COLO829 (cell line): ENCODE measurements around the gene C1QL1.

ENCODE experiments used
- DNase-seq: peaks from one replicate; pipeline ENCODE4 v3.0.0; 2012; ENCODE audit warnings: low spot score

Gene C1QL1

DNA sequence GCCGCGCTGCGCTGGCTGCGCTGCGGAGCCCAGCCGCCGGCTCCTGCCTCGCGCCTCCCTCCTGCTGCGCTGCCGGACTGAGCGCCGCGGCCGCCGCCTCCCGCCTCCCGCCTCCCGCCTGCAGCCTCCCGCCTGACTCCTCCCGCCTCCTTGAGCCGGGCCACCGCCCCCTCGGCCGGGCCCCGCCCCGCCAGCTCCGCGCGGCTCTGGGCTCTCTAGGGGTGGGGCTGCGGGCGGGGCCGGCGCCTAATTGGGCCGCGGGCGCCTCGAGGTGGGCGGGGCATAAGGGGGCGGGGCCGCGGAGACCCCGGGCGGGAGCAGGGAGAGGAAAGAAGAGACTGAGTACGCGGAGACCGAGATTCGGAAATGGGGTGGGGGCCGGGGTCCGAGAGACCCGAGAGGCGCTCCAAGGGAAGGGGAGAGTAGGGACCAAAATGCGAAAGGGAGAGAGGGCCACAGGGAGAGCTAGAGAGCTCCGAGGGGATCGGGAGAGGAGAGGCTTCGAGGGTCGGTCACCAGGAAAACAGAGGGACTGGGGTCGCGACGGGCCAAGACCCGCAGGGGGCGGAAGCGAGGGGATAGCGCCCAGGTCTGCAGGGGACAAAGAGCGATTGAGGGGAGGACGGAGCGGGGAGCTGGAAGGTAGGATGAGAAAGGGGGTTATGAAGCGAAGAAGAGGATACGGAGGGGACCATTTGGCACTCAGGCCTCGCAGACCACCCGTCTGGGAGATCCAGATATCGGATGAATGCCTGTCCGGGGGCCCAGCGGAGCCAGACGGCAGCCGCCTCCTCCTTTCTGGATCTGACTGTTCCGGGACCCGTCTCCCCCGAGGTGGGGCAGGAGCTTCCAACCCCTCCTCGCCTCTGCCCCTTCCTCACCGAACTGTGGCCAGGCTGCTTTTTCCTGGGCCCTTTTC, at the start of gene C1QL1:
Gene C1QL1 (minus strand): TSS at position 79 of the 919 bp plus-strand sequence. CDS start 255 bp downstream, outside the sequence.
- DNase-seq, result peak; percentile 98

DNA sequence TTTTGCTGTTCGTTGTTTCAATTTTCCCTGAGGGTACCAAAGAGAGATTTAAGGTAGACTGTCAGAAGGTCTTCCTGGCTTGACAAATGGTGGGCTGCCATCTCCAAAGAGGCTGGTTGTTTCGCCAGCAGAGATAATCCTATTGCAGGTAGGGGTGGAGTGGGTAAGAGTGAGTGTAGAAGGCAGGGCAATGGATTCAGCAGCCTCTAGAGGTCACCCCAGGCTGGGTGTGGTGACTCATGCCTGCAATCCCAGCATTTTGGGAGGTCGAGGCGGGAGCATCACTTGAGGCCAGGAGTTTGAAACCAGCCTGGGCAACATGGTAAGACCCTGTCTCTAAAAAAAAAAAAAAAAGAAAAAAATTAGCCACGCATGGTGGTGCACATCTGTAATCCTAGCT, 48.7 kb upstream of the C1QL1 start:
- no peak for DNase-seq

DNA sequence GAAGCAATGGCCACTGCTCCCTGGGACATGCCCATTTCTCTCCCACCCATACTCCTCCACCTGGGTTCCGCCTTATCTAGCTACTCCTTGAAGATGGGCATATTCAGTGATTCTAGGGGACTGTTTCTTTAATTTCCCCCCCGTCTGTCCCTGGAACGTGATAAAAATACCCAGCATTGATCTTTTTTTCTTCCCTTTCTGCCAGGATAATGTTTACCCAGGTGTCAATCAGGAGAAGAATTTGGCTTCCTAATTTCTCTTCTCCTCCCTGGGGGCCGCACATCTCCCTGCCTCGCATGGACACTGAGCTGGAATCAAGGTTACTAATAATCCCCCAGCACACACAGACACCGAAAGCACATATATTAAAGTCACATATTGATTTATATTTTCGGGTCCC, 48.1 kb upstream of the C1QL1 start:
- DNase-seq, result no peak

DNA sequence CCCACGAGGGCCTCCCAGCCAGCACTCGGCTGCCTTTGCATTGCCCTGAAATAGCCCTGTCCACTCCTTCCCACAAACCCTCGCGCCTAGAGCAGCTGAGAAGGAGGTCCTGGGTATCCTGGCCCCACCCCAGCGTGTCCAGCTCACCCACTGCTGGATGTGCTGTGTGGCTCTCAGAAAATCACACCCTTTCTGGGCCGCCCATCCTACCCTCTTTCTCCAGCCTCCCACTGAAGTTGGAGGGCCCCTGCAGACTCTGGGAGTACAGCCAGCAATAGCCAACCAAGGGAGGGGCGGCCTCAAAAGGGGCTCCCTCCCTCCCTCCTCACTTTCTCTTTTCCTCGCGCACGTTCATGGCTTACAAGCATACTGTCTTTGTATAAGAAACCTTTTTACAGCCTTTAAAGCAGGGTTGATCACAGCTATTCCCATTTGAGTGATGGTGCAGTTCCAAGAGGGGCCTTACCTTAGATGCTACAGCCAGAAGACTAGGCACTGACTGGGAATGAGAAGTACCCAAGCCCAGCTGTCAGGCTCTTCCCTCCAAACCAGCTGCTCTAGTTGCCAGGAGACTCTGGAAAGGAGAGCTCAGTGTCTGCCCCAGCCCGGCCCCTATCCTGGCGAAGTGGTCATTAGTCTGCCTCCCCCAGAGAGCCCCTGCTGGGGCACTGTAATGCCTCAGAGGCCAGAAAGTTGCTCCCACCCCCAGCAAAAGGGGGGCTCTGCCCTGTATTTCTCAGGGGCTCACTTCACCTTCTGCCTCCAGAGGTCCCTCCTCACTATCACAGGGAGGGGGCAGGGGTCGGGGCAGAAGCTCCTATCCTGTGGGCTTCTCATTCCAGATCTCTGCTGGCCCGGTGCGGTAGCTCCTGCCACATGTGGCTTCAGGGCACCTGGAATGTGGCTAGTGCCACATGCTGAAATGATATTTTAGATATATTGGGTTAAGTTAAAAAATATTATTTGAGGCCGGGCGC, 45.2 kb upstream of the C1QL1 start:
- DNase-seq, result no peak

DNA sequence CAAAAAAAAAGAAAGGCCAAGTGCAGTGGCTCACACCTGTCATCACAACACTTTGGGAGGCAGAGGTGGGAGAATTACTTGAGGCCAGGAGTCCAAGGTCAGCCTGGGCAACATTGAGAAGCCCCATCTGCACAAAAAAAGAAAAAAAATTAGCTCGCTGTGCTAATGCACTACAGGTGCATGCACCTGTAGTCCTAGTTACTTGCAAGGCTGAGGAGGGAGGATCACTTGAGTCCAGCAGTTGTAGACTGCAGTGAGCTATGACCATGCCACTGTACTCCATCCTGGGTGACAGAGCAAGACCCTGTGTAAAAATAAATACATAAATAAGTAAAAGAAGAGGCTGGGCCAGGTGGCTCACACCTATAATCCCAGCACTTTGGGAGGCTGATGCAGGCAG, 43.7 kb upstream of the C1QL1 start:
- no peak for DNase-seq

DNA sequence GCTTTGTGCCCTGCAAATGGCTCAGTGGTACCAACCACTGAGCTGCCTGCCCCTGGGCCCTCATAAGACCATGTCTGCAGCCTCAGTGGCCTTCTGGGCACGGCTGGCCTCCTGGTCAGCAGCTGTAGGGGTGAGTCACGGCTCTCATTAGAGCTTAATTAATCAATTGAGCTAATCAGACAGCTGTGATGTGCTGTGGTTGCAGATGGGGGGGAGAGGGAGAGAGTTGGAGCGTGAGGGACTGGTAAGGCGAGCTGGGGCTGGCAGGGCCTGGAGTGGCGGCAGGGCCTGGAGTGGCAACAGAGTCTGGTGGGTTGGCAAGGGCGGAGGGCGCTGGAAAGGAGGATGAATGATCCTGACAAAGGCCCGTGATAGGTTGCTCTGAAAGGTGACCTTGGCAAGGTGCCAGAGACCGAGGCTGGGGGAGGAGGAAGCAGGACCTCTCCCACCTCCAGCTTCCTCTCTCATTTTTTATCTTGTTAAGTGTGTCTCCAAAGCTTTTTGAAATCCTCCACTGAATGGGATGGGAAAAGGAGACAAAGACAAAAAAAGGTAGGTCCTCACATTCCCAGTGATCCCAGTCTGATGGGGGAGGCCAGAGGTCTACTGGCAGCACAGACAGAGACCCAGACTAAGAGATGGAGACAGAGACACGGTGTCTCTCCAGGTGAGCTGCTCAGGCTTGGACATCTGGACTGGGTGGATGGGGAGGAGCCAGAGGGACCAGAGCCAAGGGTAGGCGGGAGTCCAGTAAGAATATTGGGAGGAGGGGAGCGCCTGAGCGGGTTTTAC, 41.8 kb upstream of the C1QL1 start:
- no peak for DNase-seq

DNA sequence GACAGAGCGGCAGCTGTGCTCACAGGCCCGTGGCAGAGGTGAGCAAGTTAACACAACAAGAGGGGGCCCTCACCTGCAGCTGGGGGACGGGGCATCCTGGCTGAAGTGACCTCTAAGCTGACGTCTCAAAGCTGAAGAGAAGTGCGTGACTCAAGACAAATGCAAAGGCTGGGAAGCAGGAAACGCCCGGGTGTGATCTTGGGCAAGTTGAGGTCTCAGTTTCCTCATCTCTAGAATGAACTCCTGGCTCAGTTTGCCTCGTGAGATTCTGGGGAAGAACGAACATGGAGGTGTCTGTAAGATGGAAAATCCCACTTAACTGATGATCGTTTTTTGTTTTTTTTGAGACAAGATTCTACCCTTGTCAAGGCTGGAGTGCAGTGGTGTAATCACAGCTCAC, 40.1 kb upstream of the C1QL1 start:
- no peak for DNase-seq

DNA sequence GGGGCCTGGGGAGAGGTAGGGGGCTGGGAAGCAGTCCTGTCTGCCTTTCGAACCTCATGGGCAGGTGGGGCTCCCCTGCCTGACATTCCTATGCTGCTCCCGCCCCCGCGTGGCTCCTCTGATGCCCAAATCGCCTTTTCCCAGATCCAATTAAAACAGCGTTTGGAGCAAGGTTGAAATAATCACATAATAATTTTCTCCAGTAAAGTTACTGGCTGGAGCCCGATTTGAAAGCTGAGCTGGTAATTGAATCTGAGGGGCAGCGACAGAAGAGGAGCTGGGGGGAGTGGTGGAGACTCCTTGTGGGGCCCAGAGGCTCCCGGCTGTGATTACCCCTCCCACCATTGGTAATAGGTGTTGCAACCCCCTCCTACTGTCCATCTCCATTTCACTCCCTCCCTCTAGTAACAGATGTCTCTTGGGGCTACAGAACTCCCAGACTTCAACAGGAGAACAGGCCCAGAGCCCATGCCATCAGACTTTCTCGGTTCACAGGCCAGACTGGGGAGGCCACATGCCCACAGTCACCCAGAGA, 38.9 kb upstream of the C1QL1 start:
- DNase-seq, result no peak

DNA sequence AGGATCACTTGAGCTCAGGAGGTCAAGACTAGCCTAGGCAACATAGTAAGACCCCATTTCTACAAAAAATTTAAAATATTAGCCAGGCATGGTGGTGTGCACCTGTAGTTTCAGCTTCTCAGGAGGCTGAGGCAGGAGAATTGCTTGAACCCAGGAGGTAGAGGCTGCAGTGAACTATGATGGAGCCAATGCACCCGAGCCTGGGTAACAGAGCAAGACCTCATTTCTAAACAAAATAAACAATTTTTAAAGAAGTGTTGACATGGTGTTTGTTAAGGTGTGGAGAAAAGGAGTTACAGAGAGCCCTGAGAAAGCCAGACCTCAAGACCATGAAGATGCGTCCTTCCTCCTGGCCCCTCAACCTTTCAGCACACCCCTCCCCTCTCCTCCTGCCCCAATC, 37.6 kb upstream of the C1QL1 start:
- no peak for DNase-seq

DNA sequence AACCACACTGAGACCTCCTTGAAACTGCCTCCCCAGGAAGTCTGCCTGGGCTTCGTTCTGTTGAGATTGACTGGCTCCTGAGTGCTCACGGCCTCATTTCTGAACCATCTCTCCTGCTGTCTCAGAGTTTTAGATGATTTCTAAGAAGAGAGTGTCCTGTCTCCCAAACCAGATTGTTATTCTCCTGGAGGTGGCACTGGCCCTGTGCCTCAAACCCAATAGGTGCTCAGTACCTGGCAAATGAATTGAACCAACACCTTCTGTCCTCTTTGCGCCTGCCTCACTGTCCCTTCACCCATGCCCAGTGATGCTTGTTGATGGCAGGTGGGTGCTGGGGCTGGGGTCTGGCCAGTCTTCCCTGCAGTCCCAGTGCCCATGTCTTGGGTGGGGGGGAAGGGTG, 36.3 kb upstream of the C1QL1 start:
- DNase-seq, result no peak

DNA sequence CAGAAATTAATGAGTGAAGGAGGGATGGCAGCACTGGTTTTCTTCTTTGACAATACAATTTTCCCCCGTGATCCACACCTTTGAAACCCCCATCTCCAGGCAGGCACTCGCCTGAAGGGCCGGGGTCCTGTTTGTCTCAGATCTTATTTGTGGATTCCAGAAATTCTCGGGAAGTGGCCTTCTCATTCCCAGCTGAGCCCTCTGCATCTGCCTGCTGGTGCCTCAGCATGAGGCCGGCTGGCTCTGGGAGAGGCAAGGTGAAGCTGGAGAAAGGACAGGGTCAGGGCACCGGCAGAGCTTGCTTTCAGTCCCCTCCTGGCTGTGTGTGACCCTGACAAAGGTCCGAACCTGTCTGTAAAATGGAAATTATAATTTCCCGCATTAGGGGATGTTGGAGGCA, 35.8 kb upstream of the C1QL1 start:
- no peak for DNase-seq

DNA sequence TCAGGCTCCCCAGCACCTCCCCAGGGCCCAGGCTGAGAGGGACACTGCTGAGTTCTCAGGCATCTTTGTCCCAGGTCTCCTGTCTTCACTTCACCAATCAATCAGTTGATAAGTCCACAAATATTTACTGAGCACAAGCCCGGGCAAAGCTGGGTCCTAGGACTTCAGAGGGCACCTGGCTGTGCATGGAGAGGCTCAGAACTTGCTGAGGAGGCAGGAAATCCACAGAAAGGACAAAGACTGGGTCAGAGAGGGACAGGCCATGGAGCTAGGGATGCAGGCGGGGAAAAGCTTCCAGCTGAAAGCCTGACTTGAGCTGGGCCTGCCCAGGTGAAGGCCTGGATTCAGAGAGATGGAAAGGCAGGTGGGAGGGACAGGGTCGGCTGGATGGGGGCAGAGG, 33.2 kb upstream of the C1QL1 start:
- no peak for DNase-seq

DNA sequence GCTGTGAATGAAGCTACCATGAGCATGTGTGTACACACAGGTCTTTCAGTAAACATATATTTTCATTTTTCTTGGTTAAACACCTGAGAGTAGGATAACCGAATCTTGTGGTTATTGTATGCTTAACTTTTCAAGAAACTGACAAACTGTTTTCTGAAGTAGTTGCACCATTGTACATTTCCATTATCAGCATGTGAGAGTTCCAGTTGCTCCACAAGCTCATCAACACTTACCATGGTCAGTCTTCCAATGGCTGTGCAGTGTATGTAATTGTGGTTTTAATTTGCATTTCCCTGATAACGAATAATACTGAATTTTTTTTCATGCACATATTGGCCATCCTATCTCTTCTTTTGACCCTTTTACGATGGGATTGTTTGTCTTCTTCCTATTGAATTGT, 31.3 kb upstream of the C1QL1 start:
- no peak for DNase-seq

DNA sequence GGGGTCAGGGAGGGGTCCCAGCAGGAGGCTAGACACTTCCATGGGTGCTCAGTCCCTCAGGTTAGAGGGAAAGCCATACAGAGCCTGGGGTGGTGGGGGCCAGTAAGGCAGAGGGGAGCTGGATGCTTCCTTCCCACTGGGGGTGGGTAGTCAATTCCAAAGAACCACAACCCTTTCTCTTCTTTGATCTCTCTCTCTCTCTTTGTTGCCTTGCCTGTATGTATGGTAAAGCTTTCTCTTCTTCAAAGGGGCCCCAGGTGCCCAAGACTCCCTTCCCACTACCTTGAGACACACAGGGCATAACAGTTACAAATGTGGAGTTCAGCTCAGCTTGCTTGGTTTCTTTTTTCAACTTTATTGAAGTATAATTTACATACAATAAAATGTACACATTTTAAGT, 30.5 kb upstream of the C1QL1 start:
- no peak for DNase-seq

DNA sequence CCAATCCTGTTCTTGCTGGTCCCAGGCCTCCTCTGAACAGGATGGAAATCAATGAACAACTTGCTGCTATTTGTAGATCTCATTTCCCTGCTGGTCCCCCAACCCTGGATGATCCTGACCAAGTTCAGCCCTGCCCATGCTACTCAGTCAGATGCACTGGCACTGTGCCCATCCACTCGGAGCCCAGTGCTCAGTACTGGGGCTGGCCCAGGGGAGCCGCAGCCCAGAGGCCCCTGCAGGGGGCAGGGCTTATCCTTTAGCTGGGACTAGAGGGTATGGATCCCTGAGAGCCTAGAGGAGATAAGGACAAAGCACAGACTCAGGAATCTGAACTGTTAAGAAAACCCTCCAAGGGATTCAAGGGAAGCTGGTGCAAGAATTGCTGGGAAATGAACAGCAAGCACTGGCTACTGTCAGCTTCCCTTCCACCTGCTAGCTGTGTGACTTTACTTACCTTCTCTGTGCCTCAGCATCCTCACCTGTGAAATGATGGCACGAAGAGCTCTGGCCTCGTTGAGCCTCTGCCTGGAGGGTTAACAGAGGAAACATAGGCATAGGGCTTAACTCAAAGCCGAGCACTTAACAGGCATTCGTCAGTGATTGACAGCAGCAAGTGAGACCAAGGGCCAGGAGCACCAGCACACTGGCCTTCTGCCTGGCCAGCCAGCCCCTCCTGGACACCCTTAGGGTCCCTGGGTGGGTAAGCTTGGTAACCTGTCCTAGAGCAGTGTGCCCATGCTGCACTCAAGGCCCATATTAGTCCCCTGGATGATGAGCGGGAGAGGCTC, 29.8 kb upstream of the C1QL1 start:
- DNase-seq, result no peak

DNA sequence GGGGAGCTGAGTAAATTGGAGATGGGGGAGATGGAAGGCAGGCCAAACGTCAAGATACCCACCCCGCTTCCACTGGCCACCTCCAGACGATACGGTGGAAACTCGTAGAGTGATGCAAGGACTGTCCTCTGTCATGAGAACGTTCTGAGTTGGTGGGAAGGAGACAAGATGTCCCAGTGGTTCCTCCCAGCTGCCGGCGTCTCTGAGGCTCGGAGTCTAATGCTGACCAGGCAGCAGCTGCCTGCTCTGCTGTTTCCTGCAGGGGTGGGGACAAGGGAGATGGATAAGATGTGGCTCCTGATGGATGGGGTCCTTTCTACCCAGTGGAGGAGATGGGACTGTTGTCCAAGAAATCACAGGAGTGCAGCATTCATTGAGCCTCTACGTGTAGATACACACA, 28.2 kb upstream of the C1QL1 start:
- no peak for DNase-seq

DNA sequence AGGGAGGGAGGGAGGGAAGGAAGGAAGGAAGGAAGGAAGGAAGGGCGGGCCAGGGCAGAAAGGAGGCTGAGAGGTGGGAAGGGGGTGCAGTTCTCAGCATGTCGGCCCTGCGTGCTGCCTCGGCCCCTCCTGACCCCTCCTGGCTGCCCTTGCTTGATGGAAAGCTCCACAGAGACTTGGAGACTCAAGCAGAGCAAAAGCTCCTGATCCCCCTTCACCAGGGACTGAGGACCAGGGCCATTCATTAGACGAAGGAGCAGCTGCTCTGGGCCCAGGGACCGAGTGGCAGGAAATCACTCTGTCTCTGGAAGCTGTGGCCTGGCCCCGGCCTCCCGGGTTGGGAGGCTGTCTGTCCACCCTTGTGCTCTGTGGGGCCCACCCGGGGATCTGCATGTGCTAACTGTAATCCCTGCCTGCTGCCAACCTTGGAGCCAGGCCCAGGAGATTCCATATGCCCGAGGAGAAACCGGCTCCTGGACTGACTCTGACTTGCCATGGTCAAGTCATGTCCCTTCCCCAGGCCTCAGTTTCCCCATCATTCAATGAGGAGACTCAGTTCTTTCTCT, 27.4 kb upstream of the C1QL1 start:
- no peak for DNase-seq

DNA sequence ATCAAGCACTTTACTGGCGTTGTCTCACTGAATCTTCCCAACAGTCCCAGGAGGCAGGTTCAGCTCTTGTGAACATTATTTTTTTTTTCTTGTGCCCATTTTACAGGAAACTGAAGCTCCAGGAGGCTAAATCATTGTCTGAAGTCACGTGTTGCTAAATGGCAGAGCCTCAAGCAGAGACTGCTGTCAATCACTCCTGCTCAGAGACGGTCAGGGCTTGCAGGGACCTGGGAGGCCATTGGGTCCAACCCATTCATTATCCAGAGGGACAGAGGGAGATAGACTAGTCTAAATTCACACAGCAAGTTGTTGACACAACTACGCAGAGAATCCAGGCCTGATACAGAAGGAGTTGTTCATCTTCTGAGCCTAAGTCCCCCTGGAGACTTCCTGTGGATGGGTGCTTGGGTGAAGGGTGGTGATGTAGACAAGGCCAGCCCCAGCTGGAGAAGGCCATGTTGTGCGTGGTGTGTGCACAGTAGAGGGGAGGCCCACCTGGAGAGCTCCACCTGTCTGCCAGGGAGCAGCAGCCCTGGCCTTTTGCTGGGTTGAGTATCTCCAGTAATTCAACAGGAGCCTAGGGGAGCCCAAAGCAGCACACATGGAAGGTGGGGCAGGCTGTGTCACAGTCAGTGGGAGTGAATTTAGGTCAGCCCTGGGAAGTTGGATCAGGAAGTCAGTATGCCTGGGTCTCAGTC, 24.3 kb upstream of the C1QL1 start:
- no peak for DNase-seq

DNA sequence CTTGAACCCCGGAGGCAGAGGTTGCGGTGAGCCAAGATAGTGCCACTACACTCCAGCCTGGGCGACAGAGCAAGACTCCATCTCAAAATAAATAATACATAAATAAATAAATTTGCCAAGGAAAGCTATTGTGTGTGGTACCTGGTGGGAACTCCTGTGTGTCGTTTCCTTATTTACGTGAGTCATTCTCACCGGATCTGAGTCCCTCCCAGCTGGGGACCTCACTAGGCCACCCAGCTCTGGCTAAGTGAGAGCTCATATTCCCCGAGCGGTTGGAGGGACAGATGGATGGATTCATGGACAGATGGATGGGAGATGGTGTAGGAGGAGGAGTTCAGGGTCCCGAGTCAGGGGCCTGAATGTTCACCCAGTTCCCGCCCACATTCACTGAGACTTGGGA, 22.9 kb upstream of the C1QL1 start:
- no peak for DNase-seq

DNA sequence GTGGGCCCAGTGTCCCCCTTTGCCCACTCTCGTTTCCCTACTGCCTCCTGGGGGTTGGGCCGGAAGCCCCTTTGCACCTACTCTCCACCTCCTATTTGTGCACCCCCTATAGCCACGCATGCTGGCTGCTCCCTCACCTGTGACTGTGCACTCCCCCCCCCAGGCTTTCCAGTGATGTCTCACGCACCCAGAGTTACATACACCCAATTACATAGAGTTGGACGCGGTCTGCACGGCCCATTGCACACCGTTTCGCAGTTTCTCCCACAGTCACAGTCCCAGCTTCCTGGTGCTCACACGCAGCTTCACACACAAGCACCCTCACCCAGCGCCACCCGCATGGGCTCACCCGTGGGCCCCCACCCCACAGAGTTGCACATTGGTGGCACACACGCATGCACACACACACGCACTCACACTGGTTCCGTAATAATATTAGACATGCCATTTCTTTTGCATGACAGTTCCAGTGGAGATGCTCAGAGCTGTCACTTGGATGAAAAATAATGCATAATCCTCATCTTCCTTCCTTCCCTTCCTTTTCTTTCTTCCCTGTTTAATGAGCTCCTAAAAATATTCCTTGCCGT, 21.5 kb upstream of the C1QL1 start:
- DNase-seq, result no peak
